Loucy (cell line): ENCODE measurements around the gene LIMS3.
"Not testable (repeated sequence)": the region's sequence is repeated elsewhere in the genome, so short reads cannot be mapped to it uniquely, and the experiment has no call there.

ENCODE experiments used
- CTCF ChIP-seq: fragments of 200-600 bp; sonication (generic); conservative IDR thresholded peaks from 2 replicates; pipeline ENCODE4 v1.5.1; 2014; ENCODE audit warnings: mild to moderate bottlenecking, antibody characterized with exemption, low read length
- EZH2phosphoT487 ChIP-seq: fragments of 200-600 bp; IDR thresholded peaks from 2 replicates; pipeline ENCODE4 v1.6.1; 2018; ENCODE audit warnings: antibody characterized with exemption, mild to moderate bottlenecking, moderate library complexity, borderline replicate concordance

GRCh38 chr2:109913911-109914310 lies 15.4 kb downstream of the LIMS3 start:
- TF ChIP-seq CTCF, EZH2phosphoT487: not testable (repeated sequence)
